Body of pancreas (tissue), 4 donors: Measurements from ENCODE around the gene AMOTL1. TPM values are rescaled to one million over a fixed set of nuclear protein-coding genes. Genes with fewer than 3 reads are reported as not detected.
A peak's percentile ranks its signal among the peaks of the same experiment; 100 is the strongest.

Source experiments
- ATAC-seq: fragments of 150-250 bp; one replicate; pipeline ENCODE4 v1.9.1; 2016
- DNase-seq, 4 donors: peaks; one replicate each; pipeline ENCODE4 v3.0.0-alpha.2; 2019
- H3K27ac ChIP-seq, 4 donors: fragments of 200-600 bp; sonication (generic); 1 replicate in 3 of 4; 2 replicates in 1 of 4; pipeline versions ENCODE4 v1.5.1 to v1.6.1; 2016 to 2019; ENCODE audit warnings: mild to moderate bottlenecking in 1 of 4, mixed read lengths in 1 of 4, moderate library complexity in 1 of 4
- H3K27me3 ChIP-seq, 2 donors: fragments of 200-600 bp; sonication (generic); one replicate each; pipeline ENCODE4 v1.6.0; 2016; ENCODE audit warnings: mild to moderate bottlenecking in 1 of 2
- H3K36me3 ChIP-seq, 2 donors: fragments of 200-600 bp; sonication (generic); replicated peaks in 1 of 2; 2 replicates each; pipeline ENCODE4 v1.5.1; 2016; ENCODE audit warnings: low read depth in 2 of 2; ENCODE audit not compliant: insufficient read depth in 1 of 2
- H3K4me1 ChIP-seq: fragments of 200-600 bp; sonication (generic); one replicate; pipeline ENCODE4 v1.6.0; 2016
- H3K4me3 ChIP-seq, 2 donors: fragments of 200-600 bp; sonication (generic); 1 replicate in 1 of 2; 2 replicates in 1 of 2; pipeline ENCODE4 v1.5.1; 2016 to 2019
- H3K9me3 ChIP-seq, 3 donors: fragments of 200-600 bp; sonication (generic); 1 replicate in 2 of 3; 2 replicates in 1 of 3; pipeline ENCODE4 v1.5.1; 2016
- CTCF ChIP-seq, 7 experiments: fragments of 450-650 bp in 4 of 7; fragments of 200-600 bp in 3 of 7; sonication (generic) in 3 of 7; IDR thresholded peaks; one replicate each; pipeline ENCODE4 v1.5.1; 2016 to 2019; ENCODE audit warnings: antibody characterized with exemption in 7 of 7
- POLR2A ChIP-seq, 3 donors: fragments of 450-650 bp; IDR thresholded peaks; one replicate each; pipeline ENCODE4 v1.6.1; 2016; ENCODE audit warnings: antibody characterized with exemption in 3 of 3, mild to moderate bottlenecking in 2 of 3
- WGBS, 2 donors: methylation state at CpG; one replicate each; pipeline ENCODE4 v1.1.5; 2017; 5-methylcytosine and 5-hydroxymethylcytosine counted together
- intact Hi-C: fragments of 100-400 bp; cut with DNase I; formaldehyde crosslinking; loops from one replicate; pipeline ENCODE4 v1.15.1; 2023
- total RNA-seq, 2 donors: library from RNA; depleted of rRNA; stranded (reverse); fragments of >200 nt; gene quantifications; one replicate each; pipeline ENCODE4 v1.1.0, GENCODE V29; 2016

The AMOTL1 gene
- total RNA-seq, 2 donors from 2014 or later: 20.4 to 21.5 TPM

- H3K9me3 ChIP-seq: no peaks in the 10 kb centered on the region
- no peaks in the 10 kb centered on the region for H3K4me1 ChIP-seq
- no peaks in the 10 kb centered on the region for H3K27me3 ChIP-seq
- peaks cover 0 to 8% of the 10 kb centered on the region in 2 donors for H3K36me3 ChIP-seq
- TF ChIP-seq POLR2A (IDR thresholded peaks at IDR 0.05): no peak
- TF ChIP-seq CTCF (IDR thresholded peaks at IDR 0.05): no peak
- no peak overlapping the region for H3K27ac ChIP-seq
- intact Hi-C loops: no loop called here
- DNase-seq (no peak), ATAC-seq (no peak)
- no peak overlapping the region for H3K4me3 ChIP-seq
- 95 to 98% methylated on average over 2 of the region's 2 CpGs for WGBS, 2 donors
These were observed 110.8 kb downstream of the AMOTL1 start for GRCh38 chr11:94879006-94879405.

GRCh38 chr11:94880216-94880615, 112.1 kb downstream of the AMOTL1 start:
- DNase-seq: no peak
- Histone ChIP-seq H3K27me3 (no peaks in the 10 kb centered on the region), H3K9me3 (no peaks in the 10 kb centered on the region), H3K36me3 (peaks cover 0 to 4% of the 10 kb centered on the region in 2 donors), H3K4me1 (no peaks in the 10 kb centered on the region), H3K4me3 (no peak overlapping the region), H3K27ac (no peak overlapping the region)
- no peak for TF ChIP-seq CTCF (IDR thresholded peaks at IDR 0.05)
- TF ChIP-seq POLR2A (IDR thresholded peaks at IDR 0.05): no peak
- 93% methylated on average over 4 of the region's 4 CpGs for WGBS, 2 donors
- intact Hi-C loops: no loop called here
- no peak for ATAC-seq

- intact Hi-C loops: no loop called here
- Histone ChIP-seq H3K36me3 (no peaks in the 10 kb centered on the region), H3K4me1 (no peaks in the 10 kb centered on the region), H3K27me3 (no peaks in the 10 kb centered on the region), H3K27ac (no peak overlapping the region), H3K4me3 (no peak overlapping the region), H3K9me3 (no peaks in the 10 kb centered on the region)
- ATAC-seq (no peak), DNase-seq (no peak)
- 75 to 78% methylated on average over 1 to 2 of the region's 2 CpGs for whole genome bisulfite sequencing, 2 donors
- TF ChIP-seq CTCF (IDR thresholded peaks at IDR 0.05) (no peak), POLR2A (IDR thresholded peaks at IDR 0.05) (no peak)
These were observed 114.8 kb downstream of the AMOTL1 start for GRCh38 chr11:94882931-94883330.

- Histone ChIP-seq H3K4me3 (no peak overlapping the region), H3K27ac (no peak overlapping the region), H3K36me3 (no peaks in the 10 kb centered on the region), H3K9me3 (no peaks in the 10 kb centered on the region), H3K4me1 (no peaks in the 10 kb centered on the region), H3K27me3 (no peaks in the 10 kb centered on the region)
- no peak for TF ChIP-seq CTCF (IDR thresholded peaks at IDR 0.05)
- no peak for TF ChIP-seq POLR2A (IDR thresholded peaks at IDR 0.05)
- ATAC-seq: no peak
- DNase-seq: no peak
- intact Hi-C loops: no loop called here
These were observed 115.7 kb downstream of the AMOTL1 start for GRCh38 chr11:94883878-94884277.

GRCh38 chr11:94884376-94884775, 116.2 kb downstream of the AMOTL1 start:
- H3K36me3 ChIP-seq: no peaks in the 10 kb centered on the region
- no peak for TF ChIP-seq CTCF (IDR thresholded peaks at IDR 0.05)
- TF ChIP-seq POLR2A (IDR thresholded peaks at IDR 0.05): no peak
- intact Hi-C loops: no loop called here
- no peaks in the 10 kb centered on the region for H3K4me1 ChIP-seq
- H3K27ac ChIP-seq: no peak overlapping the region
- ATAC-seq (no peak), DNase-seq (peak in 1 of 4 donors; percentile 19)
- H3K9me3 ChIP-seq: no peaks in the 10 kb centered on the region
- no peaks in the 10 kb centered on the region for H3K27me3 ChIP-seq
- 75 to 92% methylated on average over 6 of the region's 6 CpGs for WGBS, 2 donors
- H3K4me3 ChIP-seq: no peak overlapping the region
